ENCODE data around the gene TEX52.

DNA sequence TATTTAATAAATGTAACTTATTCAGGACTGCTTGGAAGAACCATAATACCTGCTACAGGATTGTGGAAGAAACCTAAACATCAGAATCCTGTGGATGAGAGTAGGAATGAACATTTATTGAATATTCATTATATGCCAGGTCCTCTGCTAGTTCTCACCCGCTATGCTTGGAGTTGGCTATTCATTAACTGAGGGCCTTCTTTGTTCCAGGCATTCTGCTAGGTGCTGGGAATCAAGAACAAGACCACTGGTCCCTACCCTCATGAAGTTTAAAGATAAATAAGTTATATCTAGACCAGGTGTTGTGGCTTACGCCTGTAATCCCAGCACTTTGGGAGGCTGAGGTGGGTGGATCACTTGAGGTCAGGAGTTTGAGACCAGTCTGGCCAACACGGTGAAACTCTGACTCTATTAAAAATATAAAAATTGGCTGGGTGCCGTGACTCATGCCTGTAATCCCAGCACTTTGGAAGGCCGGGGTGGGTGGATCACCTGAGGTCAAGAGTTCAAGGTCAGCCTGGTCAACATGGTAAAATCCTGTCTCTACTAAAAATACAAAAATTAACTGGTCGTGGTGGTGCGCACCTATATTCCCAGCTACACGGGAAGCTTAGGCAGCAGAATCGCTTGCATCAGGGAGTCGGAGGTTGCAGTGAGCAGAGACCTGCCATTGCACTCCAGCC lies 30.1 kb upstream of the TEX52 start:
- TF ChIP-seq, protein P1, sequence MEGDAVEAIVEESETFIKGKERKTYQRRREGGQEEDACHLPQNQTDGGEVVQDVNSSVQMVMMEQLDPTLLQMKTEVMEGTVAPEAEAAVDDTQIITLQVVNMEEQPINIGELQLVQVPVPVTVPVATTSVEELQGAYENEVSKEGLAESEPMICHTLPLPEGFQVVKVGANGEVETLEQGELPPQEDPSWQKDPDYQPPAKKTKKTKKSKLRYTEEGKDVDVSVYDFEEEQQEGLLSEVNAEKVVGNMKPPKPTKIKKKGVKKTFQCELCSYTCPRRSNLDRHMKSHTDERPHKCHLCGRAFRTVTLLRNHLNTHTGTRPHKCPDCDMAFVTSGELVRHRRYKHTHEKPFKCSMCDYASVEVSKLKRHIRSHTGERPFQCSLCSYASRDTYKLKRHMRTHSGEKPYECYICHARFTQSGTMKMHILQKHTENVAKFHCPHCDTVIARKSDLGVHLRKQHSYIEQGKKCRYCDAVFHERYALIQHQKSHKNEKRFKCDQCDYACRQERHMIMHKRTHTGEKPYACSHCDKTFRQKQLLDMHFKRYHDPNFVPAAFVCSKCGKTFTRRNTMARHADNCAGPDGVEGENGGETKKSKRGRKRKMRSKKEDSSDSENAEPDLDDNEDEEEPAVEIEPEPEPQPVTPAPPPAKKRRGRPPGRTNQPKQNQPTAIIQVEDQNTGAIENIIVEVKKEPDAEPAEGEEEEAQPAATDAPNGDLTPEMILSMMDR (IDR thresholded peaks at IDR 0.05) = no peak
- TF ChIP-seq POLR2A (IDR thresholded peaks at IDR 0.05) (no peak), EP300 (IDR thresholded peaks at IDR 0.05) (no peak)

Measured in ovary (tissue), 3 donors.